Measurements from ENCODE around the gene NRP2. TPM values are rescaled to one million over a fixed set of nuclear protein-coding genes. Genes with fewer than 3 reads are reported as not detected.

Gene NRP2
- total and polyA plus RNA-seq, 2 of the 13 experiments (the other 11 are each of a cell fraction or from before 2014, with no cell fraction given), result 0.65 to 1.4 TPM

- TF ChIP-seq PAXIP1 (CRISPR knock-in tag; conservative IDR thresholded peaks at IDR 0.05), result peak; percentile 77
- TF ChIP-seq PCBP2 (optimal IDR thresholded peaks at IDR 0.05; ENCODE audit: low read depth, low read length, poor library complexity, severe bottlenecking), result no peak
- 0 out of 2 replicates have a peak, but pooled peaks have one; percentile 33 for TF ChIP-seq ZMYM4 (CRISPR knock-in tag; IDR thresholded peaks at IDR 0.05)
- no peak for TF ChIP-seq ZNF781 (CRISPR knock-in tag; IDR thresholded peaks at IDR 0.05; ENCODE audit: borderline replicate concordance, not compliant biosample characterization)
- no peak for TF ChIP-seq ZNF746 (CRISPR knock-in tag; IDR thresholded peaks at IDR 0.05)
- TF ChIP-seq ZNF292 (CRISPR knock-in tag; IDR thresholded peaks at IDR 0.05; ENCODE audit: borderline replicate concordance, low read depth), result peak; percentile 81
- TF ChIP-seq, protein P1, sequence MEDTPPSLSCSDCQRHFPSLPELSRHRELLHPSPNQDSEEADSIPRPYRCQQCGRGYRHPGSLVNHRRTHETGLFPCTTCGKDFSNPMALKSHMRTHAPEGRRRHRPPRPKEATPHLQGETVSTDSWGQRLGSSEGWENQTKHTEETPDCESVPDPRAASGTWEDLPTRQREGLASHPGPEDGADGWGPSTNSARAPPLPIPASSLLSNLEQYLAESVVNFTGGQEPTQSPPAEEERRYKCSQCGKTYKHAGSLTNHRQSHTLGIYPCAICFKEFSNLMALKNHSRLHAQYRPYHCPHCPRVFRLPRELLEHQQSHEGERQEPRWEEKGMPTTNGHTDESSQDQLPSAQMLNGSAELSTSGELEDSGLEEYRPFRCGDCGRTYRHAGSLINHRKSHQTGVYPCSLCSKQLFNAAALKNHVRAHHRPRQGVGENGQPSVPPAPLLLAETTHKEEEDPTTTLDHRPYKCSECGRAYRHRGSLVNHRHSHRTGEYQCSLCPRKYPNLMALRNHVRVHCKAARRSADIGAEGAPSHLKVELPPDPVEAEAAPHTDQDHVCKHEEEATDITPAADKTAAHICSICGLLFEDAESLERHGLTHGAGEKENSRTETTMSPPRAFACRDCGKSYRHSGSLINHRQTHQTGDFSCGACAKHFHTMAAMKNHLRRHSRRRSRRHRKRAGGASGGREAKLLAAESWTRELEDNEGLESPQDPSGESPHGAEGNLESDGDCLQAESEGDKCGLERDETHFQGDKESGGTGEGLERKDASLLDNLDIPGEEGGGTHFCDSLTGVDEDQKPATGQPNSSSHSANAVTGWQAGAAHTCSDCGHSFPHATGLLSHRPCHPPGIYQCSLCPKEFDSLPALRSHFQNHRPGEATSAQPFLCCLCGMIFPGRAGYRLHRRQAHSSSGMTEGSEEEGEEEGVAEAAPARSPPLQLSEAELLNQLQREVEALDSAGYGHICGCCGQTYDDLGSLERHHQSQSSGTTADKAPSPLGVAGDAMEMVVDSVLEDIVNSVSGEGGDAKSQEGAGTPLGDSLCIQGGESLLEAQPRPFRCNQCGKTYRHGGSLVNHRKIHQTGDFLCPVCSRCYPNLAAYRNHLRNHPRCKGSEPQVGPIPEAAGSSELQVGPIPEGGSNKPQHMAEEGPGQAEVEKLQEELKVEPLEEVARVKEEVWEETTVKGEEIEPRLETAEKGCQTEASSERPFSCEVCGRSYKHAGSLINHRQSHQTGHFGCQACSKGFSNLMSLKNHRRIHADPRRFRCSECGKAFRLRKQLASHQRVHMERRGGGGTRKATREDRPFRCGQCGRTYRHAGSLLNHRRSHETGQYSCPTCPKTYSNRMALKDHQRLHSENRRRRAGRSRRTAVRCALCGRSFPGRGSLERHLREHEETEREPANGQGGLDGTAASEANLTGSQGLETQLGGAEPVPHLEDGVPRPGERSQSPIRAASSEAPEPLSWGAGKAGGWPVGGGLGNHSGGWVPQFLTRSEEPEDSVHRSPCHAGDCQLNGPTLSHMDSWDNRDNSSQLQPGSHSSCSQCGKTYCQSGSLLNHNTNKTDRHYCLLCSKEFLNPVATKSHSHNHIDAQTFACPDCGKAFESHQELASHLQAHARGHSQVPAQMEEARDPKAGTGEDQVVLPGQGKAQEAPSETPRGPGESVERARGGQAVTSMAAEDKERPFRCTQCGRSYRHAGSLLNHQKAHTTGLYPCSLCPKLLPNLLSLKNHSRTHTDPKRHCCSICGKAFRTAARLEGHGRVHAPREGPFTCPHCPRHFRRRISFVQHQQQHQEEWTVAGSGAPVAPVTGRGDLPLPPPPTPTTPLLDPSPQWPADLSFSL (CRISPR knock-in tag; IDR thresholded peaks at IDR 0.05), result no peak; the same call in 1 of the 2 replicates
- TF ChIP-seq EP300 (IDR thresholded peaks at IDR 0.05; ENCODE audit: low read depth in 2 of 2, low read length in 2 of 2), result peak in 1 of 2 experiments; percentile 30; a peak in 1 of 4 replicates
- no peak for TF ChIP-seq EP300 (CRISPR knock-in tag; IDR thresholded peaks at IDR 0.05; ENCODE audit: borderline replicate concordance)
- TF ChIP-seq SOX13 (IDR thresholded peaks at IDR 0.05), result no peak
- TF ChIP-seq SOX13 (CRISPR knock-in tag; conservative IDR thresholded peaks at IDR 0.05 in 1 of 2, IDR thresholded peaks at IDR 0.05 in 1 of 2), result peak in 1 of 2 experiments; percentile 57; a peak in 1 of 4 replicates
- TF ChIP-seq LCORL (IDR thresholded peaks at IDR 0.05), result no peak
- TF ChIP-seq LCORL (CRISPR knock-in tag; IDR thresholded peaks at IDR 0.05), result 0 out of 2 replicates have a peak, but pooled peaks have one; percentile 49
- TF ChIP-seq SIX1 (CRISPR knock-in tag; IDR thresholded peaks at IDR 0.05; ENCODE audit: borderline replicate concordance), result 0 out of 2 replicates have a peak, but pooled peaks have one; percentile 18
- no peak for TF ChIP-seq GPBP1L1 (CRISPR knock-in tag; IDR thresholded peaks at IDR 0.05)
Measured at GRCh38 chr2:205783872-205784499, 101.7 kb downstream of the NRP2 start (continued).
